HEK293T (cell line): ENCODE data around the gene DVL2.

Experiments
- CTCF ChIA-PET: fragments of 350-600 bp; formaldehyde crosslinking; extraction: SDS; loops from one replicate; lab custom pipeline; 2021; ENCODE audit warnings: antibody characterized with exemption, inconsistent platforms; lab: Yijun Ruan, JAX
- POLR2A ChIA-PET: fragments of 350-600 bp; formaldehyde crosslinking; extraction: SDS; loops from one replicate; lab custom pipeline; 2020; ENCODE audit warnings: antibody characterized with exemption, inconsistent platforms; lab: Yijun Ruan, JAX
- DNase-seq: peaks from one replicate; pipeline ENCODE4 v3.0.0; 2012; ENCODE audit warnings: mixed read lengths; ENCODE audit errors: extremely low spot score
- ARNT ChIP-seq: fragments of 450-650 bp; IDR thresholded peaks from 2 replicates; pipeline ENCODE4 v1.6.1; 2017; ENCODE audit warnings: mild to moderate bottlenecking
- BHLHE40 ChIP-seq: fragments of 450-650 bp; IDR thresholded peaks from 2 replicates; pipeline ENCODE4 v1.6.1; 2016; ENCODE audit warnings: mild to moderate bottlenecking, moderate library complexity, borderline replicate concordance
- CTBP1 ChIP-seq: fragments of 450-650 bp; IDR thresholded peaks from 2 replicates; pipeline ENCODE4 v1.6.1; 2016; ENCODE audit warnings: borderline replicate concordance
- ELF4 ChIP-seq: fragments of 450-650 bp; IDR thresholded peaks from 2 replicates; pipeline ENCODE4 v1.6.1; 2017; ENCODE audit warnings: antibody characterized with exemption
- FOXA1 ChIP-seq: fragments of 450-650 bp; IDR thresholded peaks from 2 replicates; pipeline ENCODE4 v1.6.1; 2016; ENCODE audit warnings: mild to moderate bottlenecking
- FOXK2 ChIP-seq: fragments of 450-650 bp; IDR thresholded peaks from 2 replicates; pipeline ENCODE4 v1.6.1; 2016; ENCODE audit warnings: mild to moderate bottlenecking
- FOXM1 ChIP-seq: fragments of 450-650 bp; IDR thresholded peaks from 2 replicates; pipeline ENCODE4 v1.6.1; 2017; ENCODE audit warnings: mild to moderate bottlenecking, borderline replicate concordance
- HDGF ChIP-seq: fragments of 450-650 bp; IDR thresholded peaks from 2 replicates; pipeline ENCODE4 v1.6.1; 2017; ENCODE audit warnings: antibody characterized with exemption, borderline replicate concordance
- L3MBTL2 ChIP-seq: fragments of 450-650 bp; conservative IDR thresholded peaks from 2 replicates; pipeline ENCODE4 v1.6.1; 2016; ENCODE audit warnings: mild to moderate bottlenecking
- LEF1 ChIP-seq: fragments of 450-650 bp; IDR thresholded peaks from 2 replicates; pipeline ENCODE4 v1.6.1; 2017; ENCODE audit warnings: mild to moderate bottlenecking, borderline replicate concordance
- NFRKB ChIP-seq: fragments of 450-650 bp; IDR thresholded peaks from 2 replicates; pipeline ENCODE4 v1.6.1; 2016; ENCODE audit warnings: mild to moderate bottlenecking, moderate library complexity
- SP1 ChIP-seq: fragments of 450-650 bp; IDR thresholded peaks from 2 replicates; pipeline ENCODE4 v1.6.1; 2017
- SUZ12 ChIP-seq: fragments of 450-650 bp; IDR thresholded peaks from 2 replicates; pipeline ENCODE4 v1.6.1; 2016; ENCODE audit warnings: mild to moderate bottlenecking
- TARDBP ChIP-seq: fragments of 450-650 bp; IDR thresholded peaks from 2 replicates; pipeline ENCODE4 v1.6.1; 2016
- ZNF384 ChIP-seq: fragments of 450-650 bp; IDR thresholded peaks from 2 replicates; pipeline ENCODE4 v1.6.1; 2016
- TF ChIP-seq, protein P1 (sequence below): fragments of 450-650 bp; IDR thresholded peaks from 2 replicates; pipeline ENCODE4 v1.6.1; 2016

The DVL2 gene

GRCh38 chr17:7235693-7236665 is 1.7 kb upstream of the DVL2 start:
- POLR2A ChIA-PET, result interaction anchor here (0.9 to 9.7 kb wide), 2 partner anchors 14 to 20 kb away, joined by 4 to 166 read pairs; partner anchors contain the start of genes ACADVL and DLG4
- CTCF ChIA-PET, result interaction anchor here (0.9 kb wide), 1 partner anchor 15 kb away, joined by 4 read pairs; no protein-coding TSS in a partner anchor
- DNase-seq, result no peak
- TF ChIP-seq ZNF384, result no peak
- TF ChIP-seq FOXK2, result no peak
- TF ChIP-seq ELF4, result no peak

GRCh38 chr17:7233701-7234082 is 625 bp downstream of the DVL2 start:
- TF ChIP-seq ZNF384 (no peak), L3MBTL2 (0 out of 2 replicates have a peak, but pooled peaks have one; percentile 12), FOXA1 (no peak), NFRKB (no peak)

GRCh38 chr17:7232114-7232513 is 2.2 kb downstream of the DVL2 start:
- POLR2A ChIA-PET, result no interaction called here
- TF ChIP-seq, protein P1, sequence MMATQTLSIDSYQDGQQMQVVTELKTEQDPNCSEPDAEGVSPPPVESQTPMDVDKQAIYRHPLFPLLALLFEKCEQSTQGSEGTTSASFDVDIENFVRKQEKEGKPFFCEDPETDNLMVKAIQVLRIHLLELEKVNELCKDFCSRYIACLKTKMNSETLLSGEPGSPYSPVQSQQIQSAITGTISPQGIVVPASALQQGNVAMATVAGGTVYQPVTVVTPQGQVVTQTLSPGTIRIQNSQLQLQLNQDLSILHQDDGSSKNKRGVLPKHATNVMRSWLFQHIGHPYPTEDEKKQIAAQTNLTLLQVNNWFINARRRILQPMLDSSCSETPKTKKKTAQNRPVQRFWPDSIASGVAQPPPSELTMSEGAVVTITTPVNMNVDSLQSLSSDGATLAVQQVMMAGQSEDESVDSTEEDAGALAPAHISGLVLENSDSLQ, result 0 out of 2 replicates have a peak, but pooled peaks have one; percentile 12
- TF ChIP-seq ELF4, result no peak
- no peak for DNase-seq
- CTCF ChIA-PET, result no interaction called here

More at GRCh38 chr17:7233701-7234082, 625 bp downstream of the DVL2 start:
- no peak for DNase-seq
- ChIA-PET POLR2A (interaction anchor here (1.0 to 9.7 kb wide), 6 partner anchors 9 to 96 kb away, joined by 3 to 166 read pairs (median 3); partner anchors contain the start of genes ACADVL, DLG4, GABARAP and NEURL4), CTCF (no interaction called here)

GRCh38 chr17:7229504-7229903 is 4.8 kb downstream of the DVL2 start:
- ChIA-PET CTCF (no interaction called here), POLR2A (interaction anchor here (1.1 to 1.4 kb wide), 2 partner anchors 9 to 10 kb away, joined by 3 to 4 read pairs; partner anchors contain the start of genes ACADVL and DLG4)
- TF ChIP-seq FOXK2, result no peak
- no peak for TF ChIP-seq SP1
- no peak for TF ChIP-seq NFRKB
- no peak for TF ChIP-seq HDGF
- TF ChIP-seq FOXM1, result no peak
- TF ChIP-seq L3MBTL2, result no peak
- TF ChIP-seq, protein P1, result no peak
- TF ChIP-seq LEF1, result no peak
- no peak for TF ChIP-seq SUZ12
- no peak for TF ChIP-seq BHLHE40
- TF ChIP-seq CTBP1, result no peak
- TF ChIP-seq ARNT, result no peak
- TF ChIP-seq ELF4, result no peak
- no peak for TF ChIP-seq FOXA1
- TF ChIP-seq TARDBP, result no peak
- TF ChIP-seq ZNF384, result no peak
- DNase-seq, result no peak

- no peak for DNase-seq
- TF ChIP-seq HDGF (no peak), SP1 (no peak), CTBP1 (no peak), ZNF384 (no peak), FOXK2 (no peak)
- CTCF ChIA-PET, result no interaction called here
- POLR2A ChIA-PET, result interaction anchor here (1.4 kb wide), 1 partner anchor 8 kb away, joined by 4 read pairs; no protein-coding TSS in a partner anchor
Observed at GRCh38 chr17:7228920-7229319, 5.4 kb downstream of the DVL2 start.

DNA sequence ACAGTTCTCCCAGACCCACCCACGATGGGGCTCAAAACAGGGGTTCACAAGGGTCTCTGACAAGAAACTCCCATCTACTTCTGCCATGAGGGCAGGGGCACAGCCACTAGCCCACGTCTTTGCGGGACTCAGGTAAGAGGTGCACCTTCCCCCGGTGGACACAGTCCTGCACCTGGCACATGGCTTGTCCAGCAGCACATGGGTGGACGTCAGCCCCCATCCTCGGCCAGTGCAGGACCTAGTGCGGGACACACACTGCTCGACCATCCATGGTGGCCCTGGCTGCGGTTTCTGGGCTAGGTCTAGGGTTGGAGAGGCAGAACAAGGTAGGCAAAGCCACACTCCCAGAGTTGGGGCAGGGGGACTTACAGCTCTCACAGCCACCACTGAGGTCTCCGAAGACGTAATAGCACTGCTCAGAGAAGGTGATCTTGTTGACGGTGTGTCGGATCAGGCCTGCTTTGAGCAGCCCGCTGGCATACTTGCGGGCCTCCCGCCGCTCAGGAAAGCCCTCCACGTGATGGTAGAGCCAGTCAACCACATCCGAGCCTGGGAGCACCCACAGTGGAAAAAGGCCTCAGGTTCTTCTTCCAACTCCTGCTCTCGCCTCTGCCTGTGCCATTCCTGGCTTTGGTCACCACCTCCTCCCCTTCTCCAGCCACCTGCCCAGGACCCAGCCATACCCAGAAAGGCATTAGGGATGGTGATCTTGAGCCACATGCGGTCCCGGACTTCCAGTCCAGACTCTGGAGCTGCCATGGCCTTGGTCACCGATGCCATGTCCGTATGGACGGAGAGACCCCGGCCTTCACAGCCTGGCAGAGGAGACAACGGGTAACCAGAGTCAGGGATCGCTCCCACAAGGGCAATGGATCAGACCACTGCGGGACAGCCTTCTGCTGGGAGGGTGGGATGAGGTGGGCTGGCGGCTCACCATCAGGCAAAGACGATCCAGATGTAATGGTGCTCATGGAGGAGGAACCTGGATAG is 7.3 kb downstream of the DVL2 start:
- TF ChIP-seq NFRKB (no peak), FOXM1 (no peak), ZNF384 (no peak), SUZ12 (no peak), LEF1 (no peak), CTBP1 (no peak)
- CTCF ChIA-PET, result no interaction called here
- POLR2A ChIA-PET, result no interaction called here

More for the DNA sequence above, 7.3 kb downstream of the DVL2 start:
- no peak for DNase-seq
